Astrocyte (in vitro differentiated cells and primary cell): ENCODE measurements around the gene STX16. TPM values are rescaled to one million over a fixed set of nuclear protein-coding genes. Genes with fewer than 3 reads are reported as not detected.

ENCODE experiments used
- DNase-seq: peaks from one replicate; pipeline ENCODE4 v3.0.0-alpha.2; 2010; ENCODE audit warnings: low read depth
- FAIRE-seq: peaks from 2 replicates; lab custom pipeline; 2011; peaks lifted over from hg19 to GRCh38; lab: Jason Lieb, UNC
- H2AFZ ChIP-seq: 2 replicates; pipeline ENCODE4 v1.6.0; 2012; ENCODE audit warnings: low read depth, low read length, inconsistent platforms
- H3K27ac ChIP-seq: 2 replicates; pipeline ENCODE4 v1.5.1; 2011; ENCODE audit warnings: low read depth, low read length, inconsistent platforms
- H3K27me3 ChIP-seq: 2 replicates; pipeline ENCODE4 v1.6.0; 2011; ENCODE audit warnings: low read length, inconsistent platforms; ENCODE audit not compliant: insufficient read depth
- H3K36me3 ChIP-seq: 2 replicates; pipeline ENCODE4 v1.5.1; 2011; ENCODE audit warnings: low read length, inconsistent platforms; ENCODE audit not compliant: insufficient read depth
- H3K4me1 ChIP-seq: 2 replicates; pipeline ENCODE4 v1.5.1; 2011; ENCODE audit warnings: low read length, inconsistent platforms; ENCODE audit not compliant: insufficient read depth
- H3K4me2 ChIP-seq: 2 replicates; pipeline ENCODE4 v1.6.0; 2012; ENCODE audit warnings: low read length, inconsistent platforms
- H3K4me3 ChIP-seq: 2 replicates; pipeline ENCODE4 v1.5.1; 2011; ENCODE audit warnings: low read depth, mild to moderate bottlenecking, low read length, inconsistent platforms; ENCODE audit not compliant: insufficient read depth
- H3K79me2 ChIP-seq: 2 replicates; pipeline ENCODE4 v1.6.0; 2012; ENCODE audit warnings: mild to moderate bottlenecking, low read length, inconsistent platforms; ENCODE audit not compliant: insufficient read depth
- H3K9ac ChIP-seq: 2 replicates; pipeline ENCODE4 v1.6.0; 2012; ENCODE audit warnings: mild to moderate bottlenecking, low read length, inconsistent platforms
- H3K9me3 ChIP-seq: 2 replicates; pipeline ENCODE4 v1.5.1; 2012; ENCODE audit warnings: low read depth, mild to moderate bottlenecking, low read length, inconsistent platforms; ENCODE audit not compliant: insufficient read depth
- H4K20me1 ChIP-seq: 2 replicates; pipeline ENCODE4 v1.6.0; 2012; ENCODE audit warnings: low read length, inconsistent platforms; ENCODE audit not compliant: insufficient read depth
- H3K27ac Mint-ChIP-seq: one replicate; pipeline ENCODE4 v1.8.0; 2021; ENCODE audit warnings: mild to moderate bottlenecking, mixed read lengths; ENCODE audit not compliant: unreplicated experiment
- H3K27me3 Mint-ChIP-seq: one replicate; pipeline ENCODE4 v1.8.0; 2021; ENCODE audit warnings: low read depth, mixed read lengths; ENCODE audit not compliant: unreplicated experiment
- H3K36me3 Mint-ChIP-seq: one replicate; pipeline ENCODE4 v1.8.0; 2021; ENCODE audit warnings: low read depth, mixed read lengths; ENCODE audit not compliant: unreplicated experiment
- H3K4me1 Mint-ChIP-seq: one replicate; pipeline ENCODE4 v1.8.0; 2021; ENCODE audit warnings: low read depth, mixed read lengths; ENCODE audit not compliant: unreplicated experiment
- H3K4me3 Mint-ChIP-seq: one replicate; pipeline ENCODE4 v1.8.0; 2021; ENCODE audit warnings: mild to moderate bottlenecking, moderate library complexity, mixed read lengths; ENCODE audit not compliant: unreplicated experiment
- H3K9me3 Mint-ChIP-seq: one replicate; pipeline ENCODE4 v1.8.0; 2021; ENCODE audit warnings: mild to moderate bottlenecking, mixed read lengths; ENCODE audit not compliant: unreplicated experiment
- CTCF ChIP-seq: IDR thresholded peaks from 2 replicates; pipeline ENCODE4 v1.5.1; 2011; ENCODE audit warnings: low read depth, mild to moderate bottlenecking, inconsistent platforms, low read length, moderate library complexity; ENCODE audit not compliant: insufficient read depth
- EZH2 ChIP-seq: IDR thresholded peaks from 2 replicates; pipeline ENCODE4 v1.6.1; 2012; ENCODE audit warnings: mild to moderate bottlenecking, low read length, inconsistent platforms; ENCODE audit not compliant: insufficient read depth
- total RNA-seq: library from RNA; stranded (reverse); gene quantifications from 2 replicates; pipeline ENCODE4 v1.2.1, GENCODE V29; 2021

Gene STX16
- total RNA-seq, 1 donor from 2014 or later = 59.3 TPM

GRCh38 chr20:58666702-58667101, 15.6 kb downstream of the STX16 start:
- H3K4me3 Mint-ChIP-seq = no peak overlapping the region
- peaks cover 13% of the 10 kb centered on the region for H3K36me3 Mint-ChIP-seq
- Histone ChIP-seq H3K4me1 (no peaks in the 10 kb centered on the region), H3K27ac (no peak overlapping the region), H3K4me2 (no peak overlapping the region), H4K20me1 (peaks cover 22% of the 10 kb centered on the region), H3K36me3 (peaks cover 20% of the 10 kb centered on the region), H3K79me2 (peaks cover 56% of the 10 kb centered on the region), H3K9me3 (no peaks in the 10 kb centered on the region), H3K9ac (no peak overlapping the region), H3K4me3 (no peak overlapping the region), H2AFZ (no peak overlapping the region), H3K27me3 (no peaks in the 10 kb centered on the region)
- H3K27ac Mint-ChIP-seq = no peak overlapping the region
- no peaks in the 10 kb centered on the region for H3K9me3 Mint-ChIP-seq
- peaks cover 8% of the 10 kb centered on the region for H3K4me1 Mint-ChIP-seq
- FAIRE-seq (no peak), DNase-seq (no peak)
- TF ChIP-seq EZH2 (no peak), CTCF (no peak)
- H3K27me3 Mint-ChIP-seq = no peaks in the 10 kb centered on the region

- Histone ChIP-seq H3K79me2 (peaks cover 44% of the 10 kb centered on the region), H3K9me3 (no peaks in the 10 kb centered on the region), H3K4me2 (no peak overlapping the region), H2AFZ (no peak overlapping the region), H3K36me3 (peaks cover 20% of the 10 kb centered on the region), H3K27me3 (no peaks in the 10 kb centered on the region), H3K9ac (no peak overlapping the region), H4K20me1 (peaks cover 18% of the 10 kb centered on the region), H3K27ac (no peak overlapping the region), H3K4me1 (no peaks in the 10 kb centered on the region), H3K4me3 (no peak overlapping the region)
- Mint-ChIP-seq H3K36me3 (peaks cover 8% of the 10 kb centered on the region), H3K9me3 (no peaks in the 10 kb centered on the region), H3K4me3 (no peak overlapping the region), H3K27me3 (no peaks in the 10 kb centered on the region), H3K27ac (no peak overlapping the region), H3K4me1 (peaks cover 5% of the 10 kb centered on the region)
- DNase-seq = no peak
- TF ChIP-seq CTCF (no peak), EZH2 (no peak)
- no peak for FAIRE-seq
Measured at GRCh38 chr20:58667975-58668374, 16.9 kb downstream of the STX16 start.

GRCh38 chr20:58668901-58669286, 17.8 kb downstream of the STX16 start:
- Histone ChIP-seq H3K79me2 (peaks cover 35% of the 10 kb centered on the region), H3K27me3 (no peaks in the 10 kb centered on the region), H3K27ac (no peak overlapping the region), H3K4me3 (no peak overlapping the region), H3K4me2 (no peak overlapping the region), H3K9me3 (no peaks in the 10 kb centered on the region), H3K36me3 (peaks cover 24% of the 10 kb centered on the region), H3K9ac (no peak overlapping the region), H4K20me1 (peaks cover 18% of the 10 kb centered on the region), H2AFZ (no peak overlapping the region), H3K4me1 (no peaks in the 10 kb centered on the region)
- no peak for DNase-seq
- Mint-ChIP-seq H3K9me3 (no peaks in the 10 kb centered on the region), H3K4me3 (no peak overlapping the region), H3K36me3 (peaks cover 8% of the 10 kb centered on the region), H3K27me3 (no peaks in the 10 kb centered on the region), H3K27ac (peak overlapping the region; percentile 19), H3K4me1 (peaks cover 5% of the 10 kb centered on the region)
- no peak for TF ChIP-seq EZH2
- no peak for TF ChIP-seq CTCF
- FAIRE-seq = no peak
